Measurements from ENCODE around the gene TTC9. TPM values are rescaled to one million over a fixed set of nuclear protein-coding genes. Genes with fewer than 3 reads are reported as not detected.

Gene TTC9
- total and polyA plus RNA-seq, 2 donors from 2014 or later = 2.6 to 5.2 TPM

- no peaks in the 10 kb centered on the region for H3K9me3 ChIP-seq (ENCODE audit: control insufficient read depth in 2 of 3, insufficient read depth in 1 of 3, low read length in 3 of 3)
- no peak for TF ChIP-seq CTCF (IDR thresholded peaks at IDR 0.05; ENCODE audit: borderline replicate concordance, extremely low read depth, insufficient read depth)
- H3K27me3 ChIP-seq (ENCODE audit: control insufficient read depth, insufficient read depth, low read length) = no peaks in the 10 kb centered on the region
- DNase-seq (no peak), FAIRE-seq (no peak)
- no peaks in the 10 kb centered on the region for H3K4me1 ChIP-seq (ENCODE audit: control insufficient read depth in 2 of 3, insufficient read depth in 2 of 3, low read depth in 1 of 3, low read length in 3 of 3)
- intact Hi-C loops (cut with DNase I) = no loop called here
- H3K36me3 ChIP-seq (ENCODE audit: control insufficient read depth in 2 of 3, insufficient read depth in 3 of 3, low read length in 3 of 3) = no peaks in the 10 kb centered on the region
- H3K4me3 ChIP-seq (ENCODE audit: low read length in 3 of 3) = no peak overlapping the region
- no peak overlapping the region for H3K27ac ChIP-seq (ENCODE audit: low read depth in 2 of 2, low read length in 2 of 2)
- H3K9ac ChIP-seq (ENCODE audit: low read length in 3 of 3) = no peak overlapping the region
These were observed 39.0 kb downstream of the TTC9 start for GRCh38 chr14:70680748-70681147.

GRCh38 chr14:70683983-70684382 lies 42.3 kb downstream of the TTC9 start:
- Histone ChIP-seq H3K27ac (ENCODE audit: low read depth in 2 of 2, low read length in 2 of 2) (no peak overlapping the region), H3K36me3 (ENCODE audit: control insufficient read depth in 2 of 3, insufficient read depth in 3 of 3, low read length in 3 of 3) (no peaks in the 10 kb centered on the region), H3K27me3 (ENCODE audit: control insufficient read depth, insufficient read depth, low read length) (no peaks in the 10 kb centered on the region), H3K4me3 (ENCODE audit: low read length in 3 of 3) (no peak overlapping the region), H3K4me1 (ENCODE audit: control insufficient read depth in 2 of 3, insufficient read depth in 2 of 3, low read depth in 1 of 3, low read length in 3 of 3) (no peaks in the 10 kb centered on the region), H3K9me3 (ENCODE audit: control insufficient read depth in 2 of 3, insufficient read depth in 1 of 3, low read length in 3 of 3) (no peaks in the 10 kb centered on the region), H3K9ac (ENCODE audit: low read length in 3 of 3) (no peak overlapping the region)
- intact Hi-C loops (cut with DNase I) = no loop called here
- FAIRE-seq (no peak), DNase-seq (no peak)
- no peak for TF ChIP-seq CTCF (IDR thresholded peaks at IDR 0.05; ENCODE audit: borderline replicate concordance, extremely low read depth, insufficient read depth)

GRCh38 chr14:70685474-70686197 lies 43.9 kb downstream of the TTC9 start:
- H3K27me3 ChIP-seq (ENCODE audit: control insufficient read depth, insufficient read depth, low read length) = no peaks in the 10 kb centered on the region
- no peaks in the 10 kb centered on the region for H3K36me3 ChIP-seq (ENCODE audit: control insufficient read depth in 2 of 3, insufficient read depth in 3 of 3, low read length in 3 of 3)
- H3K27ac ChIP-seq (ENCODE audit: low read depth in 2 of 2, low read length in 2 of 2) = no peak overlapping the region
- FAIRE-seq (no peak), DNase-seq (no peak)
- H3K9ac ChIP-seq (ENCODE audit: low read length in 3 of 3) = no peak overlapping the region
- H3K4me1 ChIP-seq (ENCODE audit: control insufficient read depth in 2 of 3, insufficient read depth in 2 of 3, low read depth in 1 of 3, low read length in 3 of 3) = no peaks in the 10 kb centered on the region
- no peak overlapping the region for H3K4me3 ChIP-seq (ENCODE audit: low read length in 3 of 3)
- intact Hi-C loops (cut with DNase I) = no loop called here
- H3K9me3 ChIP-seq (ENCODE audit: control insufficient read depth in 2 of 3, insufficient read depth in 1 of 3, low read length in 3 of 3) = no peaks in the 10 kb centered on the region
- no peak for TF ChIP-seq CTCF (IDR thresholded peaks at IDR 0.05; ENCODE audit: borderline replicate concordance, extremely low read depth, insufficient read depth)

GRCh38 chr14:70692210-70692609 lies 50.5 kb downstream of the TTC9 start:
- Histone ChIP-seq H3K27ac (ENCODE audit: low read depth in 2 of 2, low read length in 2 of 2) (no peak overlapping the region), H3K4me1 (ENCODE audit: control insufficient read depth in 2 of 3, insufficient read depth in 2 of 3, low read depth in 1 of 3, low read length in 3 of 3) (no peaks in the 10 kb centered on the region), H3K27me3 (ENCODE audit: control insufficient read depth, insufficient read depth, low read length) (no peaks in the 10 kb centered on the region), H3K36me3 (ENCODE audit: control insufficient read depth in 2 of 3, insufficient read depth in 3 of 3, low read length in 3 of 3) (no peaks in the 10 kb centered on the region), H3K9me3 (ENCODE audit: control insufficient read depth in 2 of 3, insufficient read depth in 1 of 3, low read length in 3 of 3) (no peaks in the 10 kb centered on the region), H3K9ac (ENCODE audit: low read length in 3 of 3) (no peak overlapping the region), H3K4me3 (ENCODE audit: low read length in 3 of 3) (no peak overlapping the region)
- no peak for FAIRE-seq
- TF ChIP-seq CTCF (IDR thresholded peaks at IDR 0.05; ENCODE audit: borderline replicate concordance, extremely low read depth, insufficient read depth) = no peak
- intact Hi-C loops (cut with DNase I) = no loop called here
- DNase-seq = peak in 1 of 5 donors; percentile 11

All from kidney (tissue), 14 donors.